OCI-LY1 (cell line): Measurements from ENCODE around the gene KLK5.

Experiments used
- H2AFZ ChIP-seq: fragments of 200-600 bp; sonication (generic), shearing (Covaris generic); 2 replicates; pipeline ENCODE4 v1.6.0; 2014; ENCODE audit warnings: antibody characterized with exemption, mild to moderate bottlenecking, low read length
- H3F3A ChIP-seq: fragments of 200-600 bp; sonication (generic), shearing (Covaris generic); 2 replicates; pipeline ENCODE4 v1.6.0; 2014; ENCODE audit warnings: mild to moderate bottlenecking, antibody characterized with exemption, low read length, moderate library complexity; ENCODE audit not compliant: insufficient read depth
- H3K27ac ChIP-seq: fragments of 200-600 bp; sonication (generic); 2 replicates; pipeline ENCODE4 v1.5.1; 2014; ENCODE audit warnings: low read length, mixed run types, mild to moderate bottlenecking, low read depth; ENCODE audit not compliant: poor library complexity, severe bottlenecking
- H3K27me3 ChIP-seq: fragments of 200-600 bp; sonication (generic); 2 replicates; pipeline ENCODE4 v1.6.0; 2014; ENCODE audit warnings: antibody characterized with exemption, mild to moderate bottlenecking, low read length, moderate library complexity; ENCODE audit not compliant: insufficient read depth
- H3K36me3 ChIP-seq: fragments of 200-600 bp; sonication (generic); 2 replicates; pipeline ENCODE4 v1.6.1; 2014; ENCODE audit warnings: mild to moderate bottlenecking, antibody characterized with exemption, low read length, moderate library complexity, mixed read lengths; ENCODE audit not compliant: insufficient read depth
- H3K4me1 ChIP-seq: fragments of 200-600 bp; sonication (generic); 2 replicates; pipeline ENCODE4 v1.5.1; 2014; ENCODE audit warnings: mild to moderate bottlenecking, low read length, moderate library complexity; ENCODE audit not compliant: insufficient read depth, severe bottlenecking
- H3K4me2 ChIP-seq: fragments of 200-600 bp; sonication (generic), shearing (Covaris generic); 2 replicates; pipeline ENCODE4 v1.6.1; 2014; ENCODE audit warnings: low read length
- H3K4me3 ChIP-seq: fragments of 200-600 bp; sonication (generic); 2 replicates; pipeline ENCODE4 v1.5.1; 2014; ENCODE audit warnings: low read length, low read depth, mild to moderate bottlenecking, mixed read lengths; ENCODE audit not compliant: poor library complexity, severe bottlenecking
- H3K79me2 ChIP-seq: fragments of 200-600 bp; shearing (Covaris generic); 2 replicates; pipeline ENCODE4 v1.6.1; 2016; ENCODE audit warnings: mixed run types, low read length, mixed read lengths; ENCODE audit not compliant: insufficient read depth
- H3K9ac ChIP-seq: fragments of 200-600 bp; sonication (generic), shearing (Covaris generic); 2 replicates; pipeline ENCODE4 v1.6.1; 2014; ENCODE audit warnings: mild to moderate bottlenecking, low read length, mixed read lengths
- H3K9me2 ChIP-seq: fragments of 200-600 bp; sonication (generic), shearing (Covaris generic); 2 replicates; pipeline ENCODE4 v1.6.1; 2014; ENCODE audit warnings: low read depth, mild to moderate bottlenecking, low read length, mixed read lengths
- H3K9me3 ChIP-seq: fragments of 200-600 bp; shearing (Covaris generic); 2 replicates; pipeline ENCODE4 v1.6.1; 2014; ENCODE audit warnings: low read length, mixed read lengths
- H4K20me1 ChIP-seq: fragments of 200-600 bp; sonication (generic), shearing (Covaris generic); 2 replicates; pipeline ENCODE4 v1.6.0; 2016; ENCODE audit warnings: mild to moderate bottlenecking, low read length; ENCODE audit not compliant: insufficient read depth
- EZH2 ChIP-seq: fragments of 200-600 bp; sonication (generic), shearing (Covaris generic); IDR thresholded peaks from 2 replicates; pipeline ENCODE4 v1.8.0; 2017; ENCODE audit warnings: borderline replicate concordance, mixed run types, mild to moderate bottlenecking, antibody characterized with exemption, low read length, moderate library complexity, mixed read lengths
- TF ChIP-seq, protein P1 (sequence below): fragments of 200-600 bp; sonication (generic), shearing (Covaris generic); IDR thresholded peaks from 2 replicates; pipeline ENCODE4 v1.5.1; 2017; ENCODE audit warnings: mild to moderate bottlenecking, antibody characterized with exemption, low read length, moderate library complexity, mixed read lengths

Gene KLK5

DNA sequence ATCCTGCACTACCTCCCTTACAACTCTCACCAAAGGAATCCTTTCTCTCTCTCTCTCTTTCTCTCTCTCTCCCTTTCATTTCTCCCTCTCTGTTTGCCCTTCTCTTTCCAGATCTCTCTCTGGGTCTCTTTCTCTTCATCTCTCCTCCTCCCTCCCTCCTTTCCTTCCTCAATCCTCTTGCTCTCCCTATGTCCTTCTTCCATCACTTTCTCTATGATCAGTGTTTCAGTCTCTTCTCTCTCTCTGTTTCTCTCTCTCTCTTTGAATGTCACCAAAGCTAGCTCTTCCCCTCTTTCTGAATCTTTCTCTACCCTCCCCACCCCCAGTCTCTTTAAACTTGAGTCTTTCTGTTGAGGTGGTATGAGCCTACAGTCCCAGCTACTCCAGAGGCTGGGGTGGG, 21.8 kb downstream of the KLK5 start:
- no peak overlapping the region for H3K27ac ChIP-seq
- H3K4me1 ChIP-seq, result no peaks in the 10 kb centered on the region
- no peak for TF ChIP-seq EZH2
- TF ChIP-seq, protein P1, sequence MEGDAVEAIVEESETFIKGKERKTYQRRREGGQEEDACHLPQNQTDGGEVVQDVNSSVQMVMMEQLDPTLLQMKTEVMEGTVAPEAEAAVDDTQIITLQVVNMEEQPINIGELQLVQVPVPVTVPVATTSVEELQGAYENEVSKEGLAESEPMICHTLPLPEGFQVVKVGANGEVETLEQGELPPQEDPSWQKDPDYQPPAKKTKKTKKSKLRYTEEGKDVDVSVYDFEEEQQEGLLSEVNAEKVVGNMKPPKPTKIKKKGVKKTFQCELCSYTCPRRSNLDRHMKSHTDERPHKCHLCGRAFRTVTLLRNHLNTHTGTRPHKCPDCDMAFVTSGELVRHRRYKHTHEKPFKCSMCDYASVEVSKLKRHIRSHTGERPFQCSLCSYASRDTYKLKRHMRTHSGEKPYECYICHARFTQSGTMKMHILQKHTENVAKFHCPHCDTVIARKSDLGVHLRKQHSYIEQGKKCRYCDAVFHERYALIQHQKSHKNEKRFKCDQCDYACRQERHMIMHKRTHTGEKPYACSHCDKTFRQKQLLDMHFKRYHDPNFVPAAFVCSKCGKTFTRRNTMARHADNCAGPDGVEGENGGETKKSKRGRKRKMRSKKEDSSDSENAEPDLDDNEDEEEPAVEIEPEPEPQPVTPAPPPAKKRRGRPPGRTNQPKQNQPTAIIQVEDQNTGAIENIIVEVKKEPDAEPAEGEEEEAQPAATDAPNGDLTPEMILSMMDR, result no peak
- H3F3A ChIP-seq, result no peaks in the 10 kb centered on the region
- no peak overlapping the region for H3K9ac ChIP-seq
- no peak overlapping the region for H3K4me2 ChIP-seq
- H3K9me3 ChIP-seq, result no peaks in the 10 kb centered on the region
- no peak overlapping the region for H3K4me3 ChIP-seq
- H4K20me1 ChIP-seq, result no peaks in the 10 kb centered on the region
- no peaks in the 10 kb centered on the region for H3K9me2 ChIP-seq
- no peaks in the 10 kb centered on the region for H3K36me3 ChIP-seq
- H3K27me3 ChIP-seq, result no peaks in the 10 kb centered on the region
- H3K79me2 ChIP-seq, result no peaks in the 10 kb centered on the region
- H2AFZ ChIP-seq, result no peak overlapping the region

DNA sequence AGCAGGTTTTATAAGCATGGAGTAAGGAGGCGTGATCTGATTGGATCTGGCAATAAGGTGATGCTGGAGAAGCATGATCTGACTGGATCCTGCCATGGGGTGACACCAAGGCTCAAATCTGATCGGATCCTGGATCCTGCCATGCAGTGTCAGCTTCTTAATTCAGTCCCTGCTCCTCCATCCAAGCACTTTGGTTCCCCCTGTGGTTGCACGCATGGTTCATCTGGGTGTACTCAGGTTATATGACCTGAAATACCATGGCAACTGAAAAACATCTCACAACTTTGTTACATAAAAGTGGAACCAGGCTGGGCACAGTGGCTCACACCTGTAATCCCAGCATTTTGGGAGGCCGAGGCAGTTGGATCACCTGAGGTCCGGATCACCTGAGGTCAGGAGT, 24.0 kb downstream of the KLK5 start:
- no peaks in the 10 kb centered on the region for H4K20me1 ChIP-seq
- H3K27ac ChIP-seq, result no peak overlapping the region
- H3K4me1 ChIP-seq, result no peaks in the 10 kb centered on the region
- H3K36me3 ChIP-seq, result no peaks in the 10 kb centered on the region
- TF ChIP-seq, protein P1, result no peak
- no peak for TF ChIP-seq EZH2
- H3K9me2 ChIP-seq, result no peaks in the 10 kb centered on the region
- no peaks in the 10 kb centered on the region for H3K27me3 ChIP-seq
- H3F3A ChIP-seq, result no peaks in the 10 kb centered on the region
- H3K9ac ChIP-seq, result no peak overlapping the region
- no peak overlapping the region for H2AFZ ChIP-seq
- H3K4me2 ChIP-seq, result no peak overlapping the region
- H3K79me2 ChIP-seq, result no peaks in the 10 kb centered on the region
- no peaks in the 10 kb centered on the region for H3K9me3 ChIP-seq
- H3K4me3 ChIP-seq, result no peak overlapping the region

DNA sequence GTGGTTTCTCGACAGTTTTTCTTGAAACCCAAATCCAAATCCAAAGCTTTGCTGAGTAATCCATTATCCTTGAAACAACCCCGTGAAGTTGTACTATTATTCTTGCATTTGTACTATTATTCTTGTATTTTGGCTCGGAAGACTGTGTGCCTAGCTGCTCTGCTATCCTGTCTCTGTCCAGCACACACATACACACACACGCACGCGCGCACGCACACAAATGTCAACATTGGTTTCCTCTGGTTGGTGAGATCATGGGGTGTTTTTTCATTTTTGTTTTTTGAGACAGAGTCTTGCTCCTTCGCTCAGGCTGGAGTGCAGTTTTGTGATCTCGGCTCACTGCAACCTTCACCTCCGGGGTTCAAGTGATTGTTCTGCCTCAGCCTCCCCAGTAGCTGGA, 26.7 kb downstream of the KLK5 start:
- H3K4me1 ChIP-seq, result no peaks in the 10 kb centered on the region
- H3K4me2 ChIP-seq, result no peak overlapping the region
- H3K79me2 ChIP-seq, result no peaks in the 10 kb centered on the region
- no peaks in the 10 kb centered on the region for H3F3A ChIP-seq
- H4K20me1 ChIP-seq, result no peaks in the 10 kb centered on the region
- no peaks in the 10 kb centered on the region for H3K9me3 ChIP-seq
- H3K9ac ChIP-seq, result no peak overlapping the region
- H3K36me3 ChIP-seq, result no peaks in the 10 kb centered on the region
- H3K27me3 ChIP-seq, result no peaks in the 10 kb centered on the region
- no peak overlapping the region for H3K27ac ChIP-seq
- H3K9me2 ChIP-seq, result no peaks in the 10 kb centered on the region
- TF ChIP-seq EZH2, result no peak
- no peak overlapping the region for H3K4me3 ChIP-seq
- no peak overlapping the region for H2AFZ ChIP-seq

DNA sequence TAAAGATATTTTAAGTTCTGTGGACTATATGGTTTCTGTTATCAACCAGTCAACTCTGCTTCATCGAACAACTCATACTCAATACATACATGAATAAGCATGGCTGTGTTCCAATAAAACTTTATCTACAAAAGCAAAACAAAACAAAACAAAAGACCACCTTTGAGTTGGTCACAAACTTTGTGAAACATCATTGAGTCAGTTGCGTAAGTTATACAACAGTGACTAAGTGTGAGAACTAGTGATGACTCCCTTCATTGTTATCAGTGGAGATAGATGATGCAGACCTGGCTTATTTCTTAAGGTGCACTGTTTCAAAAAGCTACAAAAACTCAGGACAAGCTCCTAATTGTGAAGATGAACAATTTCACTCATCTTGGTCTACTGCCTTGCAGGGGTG, 27.1 kb downstream of the KLK5 start:
- H3K79me2 ChIP-seq, result no peaks in the 10 kb centered on the region
- H3K4me3 ChIP-seq, result no peak overlapping the region
- no peaks in the 10 kb centered on the region for H3K9me3 ChIP-seq
- no peak overlapping the region for H2AFZ ChIP-seq
- no peaks in the 10 kb centered on the region for H3F3A ChIP-seq
- no peaks in the 10 kb centered on the region for H4K20me1 ChIP-seq
- no peaks in the 10 kb centered on the region for H3K27me3 ChIP-seq
- no peak overlapping the region for H3K27ac ChIP-seq
- no peak for TF ChIP-seq EZH2
- TF ChIP-seq, protein P1, result no peak
- H3K4me2 ChIP-seq, result no peak overlapping the region
- H3K36me3 ChIP-seq, result no peaks in the 10 kb centered on the region
- no peak overlapping the region for H3K9ac ChIP-seq
- H3K4me1 ChIP-seq, result no peaks in the 10 kb centered on the region
- H3K9me2 ChIP-seq, result no peaks in the 10 kb centered on the region
